ENCODE measurements around the gene ZNF324.
"Not testable (repeated sequence)": the region's sequence is repeated elsewhere in the genome, so short reads cannot be mapped to it uniquely, and the experiment has no call there.

DNA sequence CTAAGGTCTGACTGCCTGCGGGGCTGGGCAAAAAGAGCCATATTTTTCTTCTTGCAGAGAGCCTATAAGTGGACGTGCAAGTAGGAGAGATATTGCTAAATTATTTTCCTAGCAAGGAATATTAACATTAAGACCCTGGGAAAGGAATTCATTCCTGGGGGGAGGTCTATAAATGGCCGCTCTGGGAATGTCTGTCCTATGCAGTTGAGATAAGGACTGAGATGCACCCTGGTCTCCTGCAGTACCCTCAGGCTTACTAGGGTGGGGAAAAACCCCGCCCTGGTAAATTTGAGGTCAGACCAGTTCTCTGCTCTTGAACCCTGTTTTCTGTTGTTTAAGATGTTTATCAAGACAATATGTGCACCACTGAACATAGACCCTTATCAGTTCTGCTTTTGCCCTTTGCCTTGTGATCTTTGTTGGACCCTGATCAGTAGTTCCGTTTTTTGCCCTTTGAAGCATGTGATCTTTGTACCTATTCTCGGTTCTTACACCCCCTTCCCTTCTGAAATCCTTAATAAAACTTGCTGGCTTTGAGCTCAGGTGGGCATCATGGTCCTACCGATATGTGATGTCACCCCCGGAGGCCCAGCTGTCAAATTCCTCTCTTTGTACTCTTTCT, 40.8 kb downstream of the ZNF324 start:
- not testable (repeated sequence) for TF ChIP-seq CTCF, POLR2A (IDR thresholded peaks at IDR 0.05)
